ENCODE measurements around the gene MGAT5.
"Not testable (repeated sequence)": the region's sequence is repeated elsewhere in the genome, so short reads cannot be mapped to it uniquely, and the experiment has no call there.

Gene MGAT5

GRCh38 chr2:134279417-134279816, 25.5 kb downstream of the MGAT5 start:
- no peak for DNase-seq (ENCODE audit: low read depth)

- DNase-seq (ENCODE audit: low read depth), result no peak
These were observed 26.4 kb downstream of the MGAT5 start for GRCh38 chr2:134280231-134280630.

GRCh38 chr2:134280726-134281125, 26.9 kb downstream of the MGAT5 start:
- DNase-seq (ENCODE audit: low read depth), result no peak

GRCh38 chr2:134281815-134282419, 28.0 kb downstream of the MGAT5 start:
- no peak for DNase-seq (ENCODE audit: low read depth)

- no peak for DNase-seq (ENCODE audit: low read depth)
These were observed 28.9 kb downstream of the MGAT5 start for GRCh38 chr2:134282629-134283400.

GRCh38 chr2:134283661-134284060, 29.8 kb downstream of the MGAT5 start:
- no peak for DNase-seq (ENCODE audit: low read depth)

GRCh38 chr2:134284119-134284670, 30.3 kb downstream of the MGAT5 start:
- DNase-seq (ENCODE audit: low read depth), result no peak

GRCh38 chr2:134287323-134287722, 33.5 kb downstream of the MGAT5 start:
- DNase-seq (ENCODE audit: low read depth), result no peak

GRCh38 chr2:134288814-134289213, 34.9 kb downstream of the MGAT5 start:
- DNase-seq (ENCODE audit: low read depth), result no peak

GRCh38 chr2:134289225-134289624, 35.4 kb downstream of the MGAT5 start:
- DNase-seq (ENCODE audit: low read depth), result no peak

GRCh38 chr2:134290358-134290757, 36.5 kb downstream of the MGAT5 start:
- no peak for DNase-seq (ENCODE audit: low read depth)

- DNase-seq (ENCODE audit: low read depth), result no peak
These were observed 38.6 kb downstream of the MGAT5 start for GRCh38 chr2:134292514-134292913.

GRCh38 chr2:134293719-134294537, 40.1 kb downstream of the MGAT5 start:
- DNase-seq (ENCODE audit: low read depth), result no peak

GRCh38 chr2:134294598-134294997, 40.7 kb downstream of the MGAT5 start:
- not testable (repeated sequence) for DNase-seq (ENCODE audit: low read depth)

GRCh38 chr2:134295441-134295840, 41.6 kb downstream of the MGAT5 start:
- no peak for DNase-seq (ENCODE audit: low read depth)

- DNase-seq (ENCODE audit: low read depth), result no peak
These were observed 42.4 kb downstream of the MGAT5 start for GRCh38 chr2:134296301-134296700.

GRCh38 chr2:134299334-134299733, 45.5 kb downstream of the MGAT5 start:
- no peak for DNase-seq (ENCODE audit: low read depth)

GRCh38 chr2:134300585-134300984, 46.7 kb downstream of the MGAT5 start:
- DNase-seq (ENCODE audit: low read depth), result no peak

- no peak for DNase-seq (ENCODE audit: low read depth)
These were observed 47.4 kb downstream of the MGAT5 start for GRCh38 chr2:134301099-134301927.

- no peak for DNase-seq (ENCODE audit: low read depth)
These were observed 48.0 kb downstream of the MGAT5 start for GRCh38 chr2:134301928-134302260.

- DNase-seq (ENCODE audit: low read depth), result no peak
These were observed 50.7 kb downstream of the MGAT5 start for GRCh38 chr2:134304394-134305108.

Measured in stimulated activated CD8-positive, alpha-beta memory T cell treated with anti-CD3 and anti-CD28 coated beads, Interleukin-7, amount 100 ng/mL, for 24 hours (primary cell).